ENCODE results near the gene CYB5D1. TPM values are rescaled to one million over a fixed set of nuclear protein-coding genes. Genes with fewer than 3 reads are reported as not detected.

The CYB5D1 gene
- polyA plus RNA-seq, 1 donor from 2014 or later = 30.4 TPM

DNA sequence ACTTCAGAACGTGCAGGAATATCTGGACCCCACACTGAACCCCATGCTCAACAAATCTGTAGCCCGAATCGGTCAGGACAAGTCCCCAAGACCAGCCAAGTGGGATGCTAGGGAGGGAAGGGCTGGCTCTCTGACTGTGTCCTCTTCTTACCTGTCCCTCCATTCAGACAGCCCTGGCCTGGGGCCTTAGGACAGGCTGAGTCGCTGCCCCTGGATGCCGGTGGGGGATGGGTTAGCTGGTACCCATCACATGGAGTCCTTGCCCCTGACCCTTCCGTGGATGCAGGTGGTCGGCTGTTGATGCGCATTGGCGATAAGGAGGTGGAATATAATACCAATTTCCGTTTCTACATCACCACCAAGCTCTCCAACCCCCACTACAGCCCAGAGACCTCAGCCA is 39.8 kb upstream of the CYB5D1 start:
- no peak overlapping the region for H3K4me3 ChIP-seq (ENCODE audit: low read length)
- H3K9me2 ChIP-seq (ENCODE audit: insufficient read depth, low read length) = no peaks in the 10 kb centered on the region
- H2AFZ ChIP-seq (ENCODE audit: low read depth, low read length) = no peak overlapping the region

More for the DNA sequence above, 39.8 kb upstream of the CYB5D1 start:
- H3K79me2 ChIP-seq (replicated peaks; ENCODE audit: insufficient read depth, low read length) = no peaks in the 10 kb centered on the region
- H3K36me3 ChIP-seq (ENCODE audit: insufficient read depth, low read length) = no peaks in the 10 kb centered on the region
- no peaks in the 10 kb centered on the region for H3K27me3 ChIP-seq (ENCODE audit: insufficient read depth, low read depth, low read length)
- H3K9me3 ChIP-seq (ENCODE audit: low read length) = no peaks in the 10 kb centered on the region
- H3F3A ChIP-seq (ENCODE audit: insufficient read depth, low read length, poor library complexity, severe bottlenecking) = no peaks in the 10 kb centered on the region
- H4K20me1 ChIP-seq (ENCODE audit: insufficient read depth) = no peaks in the 10 kb centered on the region
- H3K4me2 ChIP-seq (ENCODE audit: low read length) = no peak overlapping the region
- TF ChIP-seq RAD21 (conservative IDR thresholded peaks at IDR 0.05) (no peak), TAF1 (IDR thresholded peaks at IDR 0.05; ENCODE audit: low read depth) (no peak), POLR2AphosphoS5 (IDR thresholded peaks at IDR 0.05) (no peak), MXI1 (conservative IDR thresholded peaks at IDR 0.05; ENCODE audit: poor library complexity, severe bottlenecking) (no peak), CTCF (IDR thresholded peaks at IDR 0.05; ENCODE audit: poor library complexity, severe bottlenecking) (no peak), REST (IDR thresholded peaks at IDR 0.05; ENCODE audit: borderline replicate concordance) (no peak), SMC3 (conservative IDR thresholded peaks at IDR 0.05; ENCODE audit: poor library complexity) (no peak), EZH2 (IDR thresholded peaks at IDR 0.05; ENCODE audit: borderline replicate concordance, insufficient read depth, low read length, poor library complexity, severe bottlenecking) (no peak), EP300 (conservative IDR thresholded peaks at IDR 0.05; ENCODE audit: poor library complexity, severe bottlenecking) (no peak)
- no peak overlapping the region for H3K27ac ChIP-seq (ENCODE audit: low read length)
- H3K9ac ChIP-seq (ENCODE audit: low read length) = no peak overlapping the region

Data from neural cell (in vitro differentiated cells).